IMR-90 (cell line): ENCODE results near the gene FBXW8. TPM values are rescaled to one million over a fixed set of nuclear protein-coding genes. Genes with fewer than 3 reads are reported as not detected.

Experiments
- ATAC-seq: fragments of 200-7000 bp; cut with Tn5 transposase; 2 replicates; pipeline ENCODE4 v1.9.1; 2020; ENCODE audit warnings: low read depth, mild to moderate bottlenecking, moderate library complexity
- BruUV-seq: library from RNA; stranded (reverse); fragments of 400-500 nt; replicated peaks from 2 replicates; lab custom pipeline; 2021; lab: Mats Ljungman, UMichigan
- CTCF ChIA-PET: fragments of 300-600 bp; formaldehyde crosslinking; extraction: SDS; loops from one replicate; lab custom pipeline; 2021; ENCODE audit warnings: antibody characterized with exemption; lab: Yijun Ruan, JAX
- POLR2A ChIA-PET: fragments of 300-600 bp; sonication (Branson Sonifier 250); formaldehyde crosslinking; loops from one replicate; lab custom pipeline; 2022; ENCODE audit warnings: antibody characterized with exemption; ENCODE audit not compliant: unreplicated experiment; lab: Charles Lee
- DNase-seq: peaks from one replicate; pipeline ENCODE4 v3.0.0; 2013
- H2AFZ ChIP-seq: replicated peaks from 2 replicates; pipeline ENCODE3; 2013; ENCODE audit warnings: low read length, mild to moderate bottlenecking; ENCODE audit not compliant: poor library complexity
- H2AK5ac ChIP-seq: 2 replicates; pipeline ENCODE4 v1.6.1; 2013; ENCODE audit warnings: low read depth, low read length, inconsistent platforms
- H2AK9ac ChIP-seq: replicated peaks from 2 replicates; pipeline ENCODE3; 2013; ENCODE audit warnings: mild to moderate bottlenecking, low read depth, low read length, moderate library complexity; ENCODE audit not compliant: poor library complexity
- H2BK120ac ChIP-seq: 2 replicates; pipeline ENCODE4 v1.6.1; 2013; ENCODE audit warnings: low read depth, low read length, inconsistent platforms
- H2BK15ac ChIP-seq: 3 replicates; pipeline ENCODE4 v1.6.1; 2013; ENCODE audit warnings: low read depth, low read length, inconsistent platforms
- H2BK20ac ChIP-seq: 2 replicates; pipeline ENCODE4 v1.6.1; 2013; ENCODE audit warnings: low read depth, mild to moderate bottlenecking, inconsistent platforms, low read length, moderate library complexity
- H2BK5ac ChIP-seq: 2 replicates; pipeline ENCODE4 v1.6.1; 2013; ENCODE audit warnings: mild to moderate bottlenecking, low read depth, low read length, inconsistent platforms; ENCODE audit not compliant: poor library complexity, severe bottlenecking
- H3K14ac ChIP-seq: replicated peaks from 2 replicates; pipeline ENCODE4 v1.6.1; 2013; ENCODE audit warnings: low read depth, low read length, inconsistent platforms
- H3K18ac ChIP-seq: 2 replicates; pipeline ENCODE4 v1.6.1; 2013; ENCODE audit warnings: low read depth, low read length, control low read depth
- H3K23ac ChIP-seq: 2 replicates; pipeline ENCODE4 v1.6.1; 2013; ENCODE audit warnings: low read depth, low read length, inconsistent platforms
- H3K27ac ChIP-seq: 2 replicates; pipeline ENCODE4 v1.5.1; 2013; ENCODE audit warnings: mild to moderate bottlenecking, control low read depth, low read length; ENCODE audit not compliant: insufficient read depth
- H3K27me3 ChIP-seq: 2 replicates; pipeline ENCODE4 v1.6.1; 2013; ENCODE audit warnings: low read length; ENCODE audit not compliant: control insufficient read depth, insufficient read depth
- H3K36me3 ChIP-seq: 2 replicates; pipeline ENCODE4 v1.6.1; 2013; ENCODE audit warnings: low read length, mixed read lengths; ENCODE audit not compliant: control insufficient read depth, insufficient read depth
- H3K4ac ChIP-seq: 2 replicates; pipeline ENCODE4 v1.6.1; 2013; ENCODE audit warnings: low read depth, low read length, inconsistent platforms
- H3K4me1 ChIP-seq: 2 replicates; pipeline ENCODE4 v1.6.1; 2013; ENCODE audit warnings: low read length, mixed read lengths; ENCODE audit not compliant: control insufficient read depth, insufficient read depth
- H3K4me2 ChIP-seq: 2 replicates; pipeline ENCODE4 v1.6.1; 2013; ENCODE audit warnings: low read depth, mild to moderate bottlenecking, control low read depth, low read length, moderate library complexity
- H3K4me3 ChIP-seq: 2 replicates; pipeline ENCODE4 v1.5.1; 2013; ENCODE audit warnings: low read depth, mild to moderate bottlenecking, control low read depth, low read length, moderate library complexity; ENCODE audit not compliant: insufficient read depth
- H3K56ac ChIP-seq: 2 replicates; pipeline ENCODE4 v1.6.1; 2013; ENCODE audit warnings: low read length, inconsistent platforms; ENCODE audit not compliant: insufficient read depth; ENCODE audit errors: extremely low read depth
- H3K79me1 ChIP-seq, 2 experiments: 2 replicates each; pipeline ENCODE4 v1.6.1; 2013; ENCODE audit warnings: low read length in 2 of 2, inconsistent platforms in 1 of 2, low read depth in 1 of 2
- H3K9ac ChIP-seq: 2 replicates; pipeline ENCODE4 v1.6.1; 2013; ENCODE audit warnings: low read depth, low read length, control low read depth
- H3K9me1 ChIP-seq: 2 replicates; pipeline ENCODE4 v1.6.1; 2013; ENCODE audit warnings: low read length, inconsistent platforms; ENCODE audit not compliant: insufficient read depth
- H3K9me3 ChIP-seq: 2 replicates; pipeline ENCODE4 v1.6.1; 2013; ENCODE audit warnings: low read length; ENCODE audit not compliant: control insufficient read depth, insufficient read depth
- H4K20me1 ChIP-seq: 2 replicates; pipeline ENCODE4 v1.6.1; 2013; ENCODE audit warnings: low read length, inconsistent platforms; ENCODE audit not compliant: insufficient read depth
- H4K5ac ChIP-seq: 2 replicates; pipeline ENCODE4 v1.6.1; 2013; ENCODE audit warnings: mild to moderate bottlenecking, low read depth, low read length, control low read depth
- H4K8ac ChIP-seq, 2 experiments: 2 replicates each; pipeline ENCODE4 v1.6.1; 2013; ENCODE audit warnings: low read depth in 2 of 2, low read length in 2 of 2, control low read depth in 1 of 2, inconsistent platforms in 1 of 2
- H4K91ac ChIP-seq: 2 replicates; pipeline ENCODE4 v1.6.1; 2013; ENCODE audit warnings: low read depth, low read length, inconsistent platforms; ENCODE audit not compliant: insufficient read depth
- BHLHE40 ChIP-seq: fragments of 150-350 bp; IDR thresholded peaks from 2 replicates; pipeline ENCODE4 v1.6.1; 2016; ENCODE audit warnings: mild to moderate bottlenecking, low read depth, low read length
- CEBPB ChIP-seq: IDR thresholded peaks from 2 replicates; pipeline ENCODE4 v1.6.1; 2012; ENCODE audit warnings: low read depth, low read length, improper control_type of control experiment
- CHD1 ChIP-seq: IDR thresholded peaks from 2 replicates; pipeline ENCODE4 v1.6.1; 2012; ENCODE audit warnings: low read depth, low read length, improper control_type of control experiment
- FOS ChIP-seq: fragments of 150-350 bp; IDR thresholded peaks from 2 replicates; pipeline ENCODE4 v1.6.1; 2016; ENCODE audit warnings: low read depth, low read length
- MAFK ChIP-seq: IDR thresholded peaks from 2 replicates; pipeline ENCODE4 v1.6.1; 2012; ENCODE audit warnings: low read depth, low read length, improper control_type of control experiment
- MAZ ChIP-seq: IDR thresholded peaks from 2 replicates; pipeline ENCODE4 v1.6.1; 2012; ENCODE audit warnings: low read depth, mild to moderate bottlenecking, low read length, improper control_type of control experiment, moderate library complexity, borderline replicate concordance
- MXI1 ChIP-seq: IDR thresholded peaks from 2 replicates; pipeline ENCODE4 v1.6.1; 2012; ENCODE audit warnings: low read depth, mild to moderate bottlenecking, low read length, moderate library complexity, borderline replicate concordance
- NFE2L2 ChIP-seq: fragments of 150-350 bp; IDR thresholded peaks from 2 replicates; pipeline ENCODE4 v1.6.1; 2016; ENCODE audit warnings: low read depth, mild to moderate bottlenecking, low read length
- POLR2A ChIP-seq: IDR thresholded peaks from 2 replicates; pipeline ENCODE4 v1.6.1; 2012; ENCODE audit warnings: mild to moderate bottlenecking, low read depth, low read length
- RAD21 ChIP-seq: IDR thresholded peaks from 2 replicates; pipeline ENCODE4 v1.6.1; 2012; ENCODE audit warnings: low read length, improper control_type of control experiment
- RCOR1 ChIP-seq: IDR thresholded peaks from 2 replicates; pipeline ENCODE4 v1.6.1; 2012; ENCODE audit warnings: mild to moderate bottlenecking, low read length, improper control_type of control experiment; ENCODE audit not compliant: insufficient replicate concordance
- WGBS, 2 experiments: methylation state at CpG; one replicate each; pipeline versions ENCODE4 v1.1.5 to v1.1.7; 2013; ENCODE audit warnings: missing lambda C conversion rate in 2 of 2; ENCODE audit not compliant: insufficient read length in 1 of 2; ENCODE audit errors: extremely low coverage in 2 of 2; 5-methylcytosine and 5-hydroxymethylcytosine counted together
- dilution Hi-C: fragments of 300-500 bp; cut with HindIII; formaldehyde crosslinking; loops from one replicate; pipeline ENCODE4 v1.14.3; 2018; ENCODE audit warnings: low sequenced_read_pairs; ENCODE audit not compliant: unreplicated experiment
- in situ Hi-C: fragments of 300-500 bp; cut with MboI; formaldehyde crosslinking; loops from 3 replicates; pipeline ENCODE4 v1.14.3; 2019; ENCODE audit warnings: low sequenced_read_pairs, inconsistent platforms, mixed read lengths
- intact Hi-C: fragments of 100-400 bp; cut with micrococcal nuclease; formaldehyde crosslinking; loops from 2 replicates; pipeline ENCODE4 v1.10.0; 2022
- polyA plus RNA-seq, 3 experiments: library from polyadenylated mRNA; depleted of rRNA; stranded (reverse); fragments of >200 nt; gene quantifications; 2 replicates each; pipeline ENCODE4 v1.2.3, GENCODE V29; 2012; ENCODE audit warnings: low replicate concordance in 1 of 3
- total RNA-seq: library from RNA; depleted of rRNA; stranded (reverse); fragments of >200 nt; gene quantifications from 2 replicates; pipeline ENCODE4 v1.2.3, GENCODE V29; 2012

Gene FBXW8
- total and polyA plus RNA-seq, 2 of the 4 experiments (the other 2 are of a cell fraction): 20.3 to 25.8 TPM

GRCh38 chr12:117025481-117026151 lies 114.9 kb downstream of the FBXW8 start (continued):
- TF ChIP-seq MAFK (peak; percentile 99), POLR2A (no peak)

GRCh38 chr12:117026343-117026742 lies 115.6 kb downstream of the FBXW8 start:
- peaks cover 51% of the 10 kb centered on the region for H3K36me3 ChIP-seq
- CTCF ChIA-PET: no interaction called here

More at GRCh38 chr12:117026343-117026742, 115.6 kb downstream of the FBXW8 start:
- Histone ChIP-seq H2BK5ac (no peak overlapping the region), H3K27ac (no peak overlapping the region), H3K27me3 (no peaks in the 10 kb centered on the region), H2BK15ac (no peak overlapping the region), H2BK120ac (no peak overlapping the region), H3K14ac (no peak overlapping the region), H2AK5ac (no peak overlapping the region), H3K4me3 (no peak overlapping the region), H2AFZ (no peak overlapping the region), H3K9ac (no peak overlapping the region), H4K91ac (no peak overlapping the region), H3K4me1 (no peaks in the 10 kb centered on the region; the same call in 1 of the 2 replicates), H3K4me2 (no peak overlapping the region), H3K9me3 (no peaks in the 10 kb centered on the region), H2AK9ac (no peak overlapping the region), H4K20me1 (peaks cover 27% of the 10 kb centered on the region), H3K23ac (no peak overlapping the region), H2BK20ac (no peak overlapping the region), H4K5ac (no peak overlapping the region), H3K79me1 (peaks cover 0 to 19% of the 10 kb centered on the region in 2 experiments; a peak in 2 of 4 replicates), H3K4ac (no peak overlapping the region), H3K56ac (no peak overlapping the region), H3K18ac (no peak overlapping the region), H4K8ac (no peak overlapping the region), H3K9me1 (no peaks in the 10 kb centered on the region)
- ATAC-seq (no peak), DNase-seq (no peak)
- dilution Hi-C loops (no loop called here), intact Hi-C loops (loop anchor here (5.0 kb wide), 1 partner anchor 126 kb away; no protein-coding TSS in a partner anchor), in situ Hi-C loops (loop anchor here (25.0 kb wide), 1 partner anchor 811 kb away; no protein-coding TSS in a partner anchor)
- TF ChIP-seq MAFK (no peak), NFE2L2 (no peak), MXI1 (no peak), RAD21 (no peak), RCOR1 (no peak), MAZ (no peak), BHLHE40 (no peak), CHD1 (no peak), FOS (no peak), CEBPB (no peak)
- POLR2A ChIA-PET: no interaction called here
- no TSS peak for BruUV-seq
- 81% methylated on average over 3 of the region's 4 CpGs; no CpG with 5 or more reads in 1 of the 2 experiments for WGBS, 2 experiments
